ENCODE measurements around the gene FGFBP3. TPM values are rescaled to one million over a fixed set of nuclear protein-coding genes. Genes with fewer than 3 reads are reported as not detected.

Gene FGFBP3
- total and polyA plus RNA-seq, 2 donors (not counting 1 experiment from before 2014, with no cell fraction given): 0.58 to 3.4 TPM

DNA sequence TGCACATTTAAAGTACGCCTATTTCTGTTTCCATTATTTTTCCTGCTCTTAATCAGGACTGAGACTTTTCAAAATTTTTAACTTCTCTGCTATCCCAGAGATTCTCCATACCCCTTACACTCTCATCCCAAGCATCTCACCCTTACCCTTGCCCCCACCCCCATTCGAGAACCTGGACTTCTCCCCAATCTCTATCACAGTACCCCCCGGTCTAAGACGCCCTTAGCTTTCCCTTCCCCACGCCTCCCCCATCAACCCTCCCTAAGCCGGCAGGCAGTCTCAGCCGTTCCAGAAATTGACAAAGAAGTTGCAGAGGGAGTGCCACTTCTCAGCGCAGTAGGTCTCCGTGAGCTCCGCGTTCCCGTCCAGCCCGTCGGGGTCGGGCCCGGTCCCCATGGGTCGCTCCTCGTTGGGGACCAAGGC lies 1.4 kb downstream of the FGFBP3 start:
- H3K9me3 ChIP-seq (ENCODE audit: control extremely low read depth in 1 of 3, control insufficient read depth in 2 of 3, insufficient read depth in 1 of 3, low read length in 2 of 3): no peaks in the 10 kb centered on the region
- TF ChIP-seq, protein P1, sequence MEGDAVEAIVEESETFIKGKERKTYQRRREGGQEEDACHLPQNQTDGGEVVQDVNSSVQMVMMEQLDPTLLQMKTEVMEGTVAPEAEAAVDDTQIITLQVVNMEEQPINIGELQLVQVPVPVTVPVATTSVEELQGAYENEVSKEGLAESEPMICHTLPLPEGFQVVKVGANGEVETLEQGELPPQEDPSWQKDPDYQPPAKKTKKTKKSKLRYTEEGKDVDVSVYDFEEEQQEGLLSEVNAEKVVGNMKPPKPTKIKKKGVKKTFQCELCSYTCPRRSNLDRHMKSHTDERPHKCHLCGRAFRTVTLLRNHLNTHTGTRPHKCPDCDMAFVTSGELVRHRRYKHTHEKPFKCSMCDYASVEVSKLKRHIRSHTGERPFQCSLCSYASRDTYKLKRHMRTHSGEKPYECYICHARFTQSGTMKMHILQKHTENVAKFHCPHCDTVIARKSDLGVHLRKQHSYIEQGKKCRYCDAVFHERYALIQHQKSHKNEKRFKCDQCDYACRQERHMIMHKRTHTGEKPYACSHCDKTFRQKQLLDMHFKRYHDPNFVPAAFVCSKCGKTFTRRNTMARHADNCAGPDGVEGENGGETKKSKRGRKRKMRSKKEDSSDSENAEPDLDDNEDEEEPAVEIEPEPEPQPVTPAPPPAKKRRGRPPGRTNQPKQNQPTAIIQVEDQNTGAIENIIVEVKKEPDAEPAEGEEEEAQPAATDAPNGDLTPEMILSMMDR (IDR thresholded peaks at IDR 0.05): no peak
- TF ChIP-seq EZH2 (IDR thresholded peaks at IDR 0.05; ENCODE audit: borderline replicate concordance, insufficient read depth, low read depth, low read length, poor library complexity, severe bottlenecking): no peak
- peak overlapping the region; percentile 75 for H3K9ac ChIP-seq (ENCODE audit: low read length)
- H3K79me2 ChIP-seq (ENCODE audit: control insufficient read depth, insufficient read depth, low read length): no peaks in the 10 kb centered on the region
- H3K27ac Mint-ChIP-seq: peak overlapping the region; percentile 86
- POLR2A ChIA-PET: interaction anchor here (0.7 to 2.6 kb wide), 3 partner anchors 12 to 518 kb away, joined by 3 to 9 read pairs (median 4); partner anchors contain the start of gene BTAF1
- peak overlapping the region; percentile 96 for H3K4me3 Mint-ChIP-seq
- CTCF ChIA-PET: interaction anchor here (1.0 to 2.5 kb wide), 11 partner anchors 9 to 609 kb away, joined by 3 to 25 read pairs (median 4); partner anchors contain the start of gene BTAF1
- H3K4me2 ChIP-seq (replicated peaks; ENCODE audit: low read depth, low read length, poor library complexity, severe bottlenecking): peak overlapping the region; percentile 96
- H4K20me1 ChIP-seq (ENCODE audit: control insufficient read depth, insufficient read depth, low read length, poor library complexity, severe bottlenecking): no peaks in the 10 kb centered on the region
- no peaks in the 10 kb centered on the region for H3K36me3 ChIP-seq (replicated peaks in 1 of 2; ENCODE audit: control extremely low read depth in 1 of 2, control insufficient read depth in 1 of 2, extremely low read depth in 1 of 2, insufficient read depth in 2 of 2, low read length in 1 of 2)
- DNase-seq: no peak
- intact Hi-C loops (cut with micrococcal nuclease): loop anchor here (1.0 to 5.0 kb wide), 4 partner anchors 15 to 706 kb away; partner anchors contain the start of genes BTAF1 and TNKS2
- H3K9me3 Mint-ChIP-seq (ENCODE audit: insufficient read depth): no peaks in the 10 kb centered on the region
- H3K4me1 ChIP-seq (ENCODE audit: control insufficient read depth in 2 of 2, insufficient read depth in 2 of 2, low read length in 2 of 2): peaks cover 10 to 11% of the 10 kb centered on the region in 2 donors
- WGBS (ENCODE audit: insufficient coverage): 5% methylated on average over 18 of the region's 18 CpGs
- peaks cover 3% of the 10 kb centered on the region for H3K27me3 Mint-ChIP-seq
- H2AFZ ChIP-seq (ENCODE audit: insufficient read depth, low read depth, low read length, poor library complexity, severe bottlenecking): peak overlapping the region; percentile 89
- H3K4me1 Mint-ChIP-seq: peaks cover 18% of the 10 kb centered on the region
- H3K27ac ChIP-seq (ENCODE audit: low read length in 2 of 2): peak overlapping the region; percentile 9 to 52
- H3K4me3 ChIP-seq (ENCODE audit: control extremely low read depth in 1 of 5, extremely low read depth in 1 of 5, insufficient read depth in 1 of 5, low read depth in 2 of 5, low read length in 4 of 5): peak overlapping the region; percentile 25 to 75 (median 64)
- ATAC-seq (ENCODE audit: low read depth): no peak
- no peaks in the 10 kb centered on the region for H3K27me3 ChIP-seq (replicated peaks in 1 of 4; ENCODE audit: control extremely low read depth in 1 of 4, control insufficient read depth in 3 of 4, insufficient read depth in 4 of 4, low read length in 3 of 4)

- ATAC-seq (ENCODE audit: low read depth) (no peak), DNase-seq (no peak)
- Histone ChIP-seq H3K4me3 (ENCODE audit: control extremely low read depth in 1 of 5, extremely low read depth in 1 of 5, insufficient read depth in 1 of 5, low read depth in 2 of 5, low read length in 4 of 5) (no peak overlapping the region), H3K4me2 (replicated peaks; ENCODE audit: low read depth, low read length, poor library complexity, severe bottlenecking) (no peak overlapping the region), H3K79me2 (ENCODE audit: control insufficient read depth, insufficient read depth, low read length) (no peaks in the 10 kb centered on the region), H3K4me1 (ENCODE audit: control insufficient read depth in 2 of 2, insufficient read depth in 2 of 2, low read length in 2 of 2) (peaks cover 10 to 11% of the 10 kb centered on the region in 2 donors), H3K9ac (ENCODE audit: low read length) (no peak overlapping the region), H2AFZ (ENCODE audit: insufficient read depth, low read depth, low read length, poor library complexity, severe bottlenecking) (no peak overlapping the region), H3K36me3 (replicated peaks in 1 of 2; ENCODE audit: control extremely low read depth in 1 of 2, control insufficient read depth in 1 of 2, extremely low read depth in 1 of 2, insufficient read depth in 2 of 2, low read length in 1 of 2) (no peaks in the 10 kb centered on the region), H3K9me3 (ENCODE audit: control extremely low read depth in 1 of 3, control insufficient read depth in 2 of 3, insufficient read depth in 1 of 3, low read length in 2 of 3) (no peaks in the 10 kb centered on the region), H4K20me1 (ENCODE audit: control insufficient read depth, insufficient read depth, low read length, poor library complexity, severe bottlenecking) (no peaks in the 10 kb centered on the region), H3K27ac (ENCODE audit: low read length in 2 of 2) (no peak overlapping the region), H3K27me3 (replicated peaks in 1 of 4; ENCODE audit: control extremely low read depth in 1 of 4, control insufficient read depth in 3 of 4, insufficient read depth in 4 of 4, low read length in 3 of 4) (no peaks in the 10 kb centered on the region)
- WGBS (ENCODE audit: insufficient coverage): 95% methylated on average over 5 of the region's 5 CpGs
- CTCF ChIA-PET: interaction anchor here (1.2 to 2.5 kb wide), 4 partner anchors 15 to 148 kb away, joined by 4 to 25 read pairs (median 6); no protein-coding TSS in a partner anchor
- H3K27me3 Mint-ChIP-seq: no peaks in the 10 kb centered on the region
- H3K4me1 Mint-ChIP-seq: peaks cover 18% of the 10 kb centered on the region
- intact Hi-C loops (cut with micrococcal nuclease): loop anchor here (5.0 kb wide), 1 partner anchor 705 kb away; no protein-coding TSS in a partner anchor
- peak overlapping the region; percentile 96 for H3K4me3 Mint-ChIP-seq
- H3K9me3 Mint-ChIP-seq (ENCODE audit: insufficient read depth): no peaks in the 10 kb centered on the region
- no peak overlapping the region for H3K27ac Mint-ChIP-seq
- POLR2A ChIA-PET: interaction anchor here (2.6 kb wide), 1 partner anchor 17 kb away, joined by 9 read pairs; the partner anchor contains the start of gene BTAF1
- TF ChIP-seq, protein P1 (IDR thresholded peaks at IDR 0.05): no peak
- TF ChIP-seq EZH2 (IDR thresholded peaks at IDR 0.05; ENCODE audit: borderline replicate concordance, insufficient read depth, low read depth, low read length, poor library complexity, severe bottlenecking): no peak
Observed at GRCh38 chr10:91907033-91907594, 2.2 kb downstream of the FGFBP3 start.
